Esophagus muscularis mucosa (tissue), 4 donors: ENCODE data around the gene ARMC2. TPM values are rescaled to one million over a fixed set of nuclear protein-coding genes. Genes with fewer than 3 reads are reported as not detected.

Experiments
- DNase-seq: peaks from one replicate; pipeline ENCODE4 v3.0.0-alpha.2; 2017; ENCODE audit errors: extremely low spot score
- H3K27ac ChIP-seq, 4 donors: fragments of 200-600 bp; sonication (generic); replicated peaks in 1 of 4; 1 replicate in 3 of 4; 2 replicates in 1 of 4; pipeline ENCODE4 v1.5.1; 2016 to 2019; ENCODE audit warnings: mild to moderate bottlenecking in 1 of 4
- H3K27me3 ChIP-seq, 4 donors: fragments of 200-600 bp; sonication (generic); one replicate each; pipeline versions ENCODE4 v1.5.1 to v1.6.0; 2016 to 2019
- H3K36me3 ChIP-seq, 4 donors: fragments of 200-600 bp; sonication (generic); one replicate each; pipeline ENCODE4 v1.5.1; 2016 to 2019
- H3K4me1 ChIP-seq, 4 donors: fragments of 200-600 bp; sonication (generic); one replicate each; pipeline ENCODE4 v1.5.1; 2016 to 2019
- H3K4me3 ChIP-seq, 4 donors: fragments of 200-600 bp; sonication (generic); 1 replicate in 2 of 4; 2 replicates in 2 of 4; pipeline ENCODE4 v1.5.1; 2016 to 2019; ENCODE audit warnings: mild to moderate bottlenecking in 4 of 4, moderate library complexity in 1 of 4
- H3K9me3 ChIP-seq, 4 donors: fragments of 200-600 bp; sonication (generic); 1 replicate in 3 of 4; 2 replicates in 1 of 4; pipeline ENCODE4 v1.5.1; 2016 to 2019
- EP300 ChIP-seq: sonication (generic); formaldehyde crosslinking; IDR thresholded peaks from one replicate; pipeline ENCODE4 v1.6.1; 2017; ENCODE audit warnings: antibody characterized with exemption
- POLR2A ChIP-seq: fragments of 450-650 bp; IDR thresholded peaks from one replicate; pipeline ENCODE4 v1.6.1; 2017; ENCODE audit warnings: antibody characterized with exemption, moderate library complexity, mild to moderate bottlenecking, low read depth
- POLR2AphosphoS5 ChIP-seq, 2 donors: sonication (generic); formaldehyde crosslinking; IDR thresholded peaks; one replicate each; pipeline ENCODE4 v1.6.1; 2017; ENCODE audit warnings: antibody characterized with exemption in 2 of 2
- WGBS: methylation state at CpG from one replicate; pipeline ENCODE4 v1.1.5; 2018; 5-methylcytosine and 5-hydroxymethylcytosine counted together
- intact Hi-C: fragments of 100-400 bp; cut with DNase I; formaldehyde crosslinking; loops from one replicate; pipeline ENCODE4 v1.15.1; 2023
- total RNA-seq, 4 donors: library from RNA; depleted of rRNA; stranded (reverse); fragments of >200 nt; gene quantifications; one replicate each; pipeline versions ENCODE4 v1.1.0 to v1.2.1, GENCODE V29; 2016
- TF ChIP-seq, protein P1 (sequence below), 3 experiments: fragments of 200-600 bp in 2 of 3; fragments of 450-650 bp in 1 of 3; sonication (generic) in 2 of 3; IDR thresholded peaks; one replicate each; pipeline ENCODE4 v1.5.1; 2017 to 2019; ENCODE audit warnings: antibody characterized with exemption in 3 of 3, mild to moderate bottlenecking in 2 of 3, moderate library complexity in 1 of 3

The ARMC2 gene
- total RNA-seq, 4 donors from 2014 or later = 2.1 to 5.1 (median 3.2) TPM

DNA sequence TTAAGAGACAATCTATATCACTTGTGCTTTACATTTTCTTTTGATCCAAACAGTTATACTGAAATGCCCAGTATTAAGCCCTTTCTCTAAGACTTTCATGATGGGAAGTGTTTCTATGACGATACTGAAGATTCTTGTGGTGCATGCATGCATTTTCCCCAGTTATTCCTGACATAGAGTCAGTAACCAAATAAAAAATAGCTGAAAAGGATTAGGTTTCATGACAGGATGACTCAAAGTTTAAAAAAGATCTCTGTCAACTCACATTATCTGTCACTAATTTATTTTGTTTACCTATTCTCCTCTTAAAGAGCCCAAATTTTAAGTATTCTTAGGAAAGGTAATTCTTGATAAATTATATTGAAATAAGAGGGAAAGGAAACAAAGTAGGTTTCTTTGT is 148.0 kb downstream of the ARMC2 start:
- peaks cover 9 to 35% (median 17%) of the 10 kb centered on the region in 4 donors for H3K4me1 ChIP-seq
- H3K27me3 ChIP-seq = no peaks in the 10 kb centered on the region
- no peaks in the 10 kb centered on the region for H3K9me3 ChIP-seq
- intact Hi-C loops = no loop called here
- H3K27ac ChIP-seq = no peak overlapping the region
- 90% methylated on average over 1 of the region's 1 CpG for WGBS
- H3K4me3 ChIP-seq = no peak overlapping the region
- no peak for TF ChIP-seq POLR2AphosphoS5 (IDR thresholded peaks at IDR 0.05)
- H3K36me3 ChIP-seq = peaks cover 42 to 97% (median 81%) of the 10 kb centered on the region in 4 donors
- DNase-seq = no peak

DNA sequence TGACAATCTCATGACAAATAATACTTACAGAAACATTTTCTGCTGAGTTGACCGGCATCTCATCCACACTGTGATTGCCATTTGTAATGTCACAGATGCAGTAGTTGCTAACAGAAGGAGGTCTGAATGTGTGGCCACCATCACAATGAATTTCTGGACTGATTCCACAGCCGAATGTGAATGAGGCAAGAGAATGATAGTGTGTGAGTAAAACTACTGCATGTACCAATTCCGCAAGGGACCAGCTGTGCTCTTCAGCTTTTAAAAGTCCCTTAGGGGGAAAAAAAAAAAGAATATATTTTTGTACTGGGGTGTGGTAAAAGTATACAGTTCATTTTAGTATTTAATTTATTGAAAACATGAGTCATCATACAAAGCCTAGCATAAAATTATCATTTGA is 150.3 kb downstream of the ARMC2 start:
- no peak overlapping the region for H3K27ac ChIP-seq
- peaks cover 27 to 77% (median 59%) of the 10 kb centered on the region in 4 donors for H3K36me3 ChIP-seq

DNA sequence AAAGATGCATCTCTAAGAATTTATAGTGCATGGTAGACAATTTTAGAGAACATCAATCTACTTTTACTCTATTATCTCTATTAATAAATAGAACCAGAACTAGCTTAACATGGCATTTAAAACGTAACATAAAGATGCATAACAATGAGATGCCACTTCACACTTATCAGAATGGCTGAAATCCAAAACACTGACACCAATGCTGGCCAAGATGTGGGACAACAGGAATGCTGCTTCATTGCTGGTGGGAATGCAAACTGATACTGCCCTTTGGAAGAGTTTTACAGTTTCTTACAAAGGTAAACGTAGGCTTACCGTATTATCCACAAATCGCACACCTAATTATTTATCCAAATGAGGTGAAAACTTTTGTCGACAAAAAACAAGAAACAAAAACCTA is 151.2 kb downstream of the ARMC2 start:
- peaks cover 42 to 65% (median 49%) of the 10 kb centered on the region in 4 donors for H3K4me1 ChIP-seq
- intact Hi-C loops = no loop called here
- H3K36me3 ChIP-seq = peaks cover 18 to 67% (median 50%) of the 10 kb centered on the region in 4 donors
- WGBS = 97% methylated on average over 5 of the region's 5 CpGs
- no peak for DNase-seq
- no peaks in the 10 kb centered on the region for H3K27me3 ChIP-seq
- H3K9me3 ChIP-seq = no peaks in the 10 kb centered on the region
- no peak overlapping the region for H3K27ac ChIP-seq
- no peak overlapping the region for H3K4me3 ChIP-seq
- TF ChIP-seq, protein P1, sequence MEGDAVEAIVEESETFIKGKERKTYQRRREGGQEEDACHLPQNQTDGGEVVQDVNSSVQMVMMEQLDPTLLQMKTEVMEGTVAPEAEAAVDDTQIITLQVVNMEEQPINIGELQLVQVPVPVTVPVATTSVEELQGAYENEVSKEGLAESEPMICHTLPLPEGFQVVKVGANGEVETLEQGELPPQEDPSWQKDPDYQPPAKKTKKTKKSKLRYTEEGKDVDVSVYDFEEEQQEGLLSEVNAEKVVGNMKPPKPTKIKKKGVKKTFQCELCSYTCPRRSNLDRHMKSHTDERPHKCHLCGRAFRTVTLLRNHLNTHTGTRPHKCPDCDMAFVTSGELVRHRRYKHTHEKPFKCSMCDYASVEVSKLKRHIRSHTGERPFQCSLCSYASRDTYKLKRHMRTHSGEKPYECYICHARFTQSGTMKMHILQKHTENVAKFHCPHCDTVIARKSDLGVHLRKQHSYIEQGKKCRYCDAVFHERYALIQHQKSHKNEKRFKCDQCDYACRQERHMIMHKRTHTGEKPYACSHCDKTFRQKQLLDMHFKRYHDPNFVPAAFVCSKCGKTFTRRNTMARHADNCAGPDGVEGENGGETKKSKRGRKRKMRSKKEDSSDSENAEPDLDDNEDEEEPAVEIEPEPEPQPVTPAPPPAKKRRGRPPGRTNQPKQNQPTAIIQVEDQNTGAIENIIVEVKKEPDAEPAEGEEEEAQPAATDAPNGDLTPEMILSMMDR (IDR thresholded peaks at IDR 0.05) = no peak
- TF ChIP-seq POLR2AphosphoS5 (IDR thresholded peaks at IDR 0.05) (no peak), POLR2A (no peak), EP300 (no peak)

More for the DNA sequence above, 150.3 kb downstream of the ARMC2 start:
- no peaks in the 10 kb centered on the region for H3K27me3 ChIP-seq
- peaks cover 32 to 55% (median 39%) of the 10 kb centered on the region in 4 donors for H3K4me1 ChIP-seq
- intact Hi-C loops = no loop called here
- 83% methylated on average over 3 of the region's 3 CpGs for WGBS
- DNase-seq = no peak
- H3K9me3 ChIP-seq = no peaks in the 10 kb centered on the region
- no peak for TF ChIP-seq EP300
- TF ChIP-seq POLR2AphosphoS5 (IDR thresholded peaks at IDR 0.05) = no peak
- TF ChIP-seq POLR2A = no peak
- TF ChIP-seq, protein P1 (IDR thresholded peaks at IDR 0.05) = no peak
- H3K4me3 ChIP-seq = no peak overlapping the region

DNA sequence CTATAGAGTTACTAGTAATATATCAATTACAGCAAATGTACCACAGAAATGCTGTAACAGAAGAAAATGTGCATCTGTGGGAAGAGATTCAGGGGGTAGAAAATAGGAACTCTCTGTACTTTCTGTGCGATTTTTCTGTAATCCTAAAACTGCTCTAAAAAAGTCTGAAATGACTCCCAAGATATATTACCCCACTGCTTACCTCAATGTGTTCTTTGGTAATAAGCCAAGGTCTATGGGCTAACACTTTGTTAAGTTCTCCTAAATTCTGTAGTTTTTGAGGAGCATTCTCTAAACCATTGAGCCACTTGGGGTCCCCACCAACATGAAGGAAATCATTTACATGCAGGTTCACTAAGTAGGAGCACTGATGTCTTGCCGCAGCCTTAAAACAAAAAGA is 152.1 kb downstream of the ARMC2 start:
- TF ChIP-seq EP300 (no peak), POLR2AphosphoS5 (IDR thresholded peaks at IDR 0.05) (no peak), POLR2A (no peak)
- TF ChIP-seq, protein P1 (IDR thresholded peaks at IDR 0.05) = no peak
- Histone ChIP-seq H3K36me3 (peaks cover 18 to 59% (median 43%) of the 10 kb centered on the region in 4 donors), H3K4me1 (peaks cover 50 to 68% (median 55%) of the 10 kb centered on the region in 4 donors), H3K9me3 (no peaks in the 10 kb centered on the region), H3K27ac (peak overlapping the region in 1 of 4 donors; percentile 15), H3K4me3 (no peak overlapping the region), H3K27me3 (no peaks in the 10 kb centered on the region)
- WGBS = 96% methylated on average over 2 of the region's 2 CpGs
- no peak for DNase-seq
- intact Hi-C loops = loop anchor here (5.0 to 10.0 kb wide), 3 partner anchors 53 to 445 kb away; partner anchors contain the start of gene CD164

DNA sequence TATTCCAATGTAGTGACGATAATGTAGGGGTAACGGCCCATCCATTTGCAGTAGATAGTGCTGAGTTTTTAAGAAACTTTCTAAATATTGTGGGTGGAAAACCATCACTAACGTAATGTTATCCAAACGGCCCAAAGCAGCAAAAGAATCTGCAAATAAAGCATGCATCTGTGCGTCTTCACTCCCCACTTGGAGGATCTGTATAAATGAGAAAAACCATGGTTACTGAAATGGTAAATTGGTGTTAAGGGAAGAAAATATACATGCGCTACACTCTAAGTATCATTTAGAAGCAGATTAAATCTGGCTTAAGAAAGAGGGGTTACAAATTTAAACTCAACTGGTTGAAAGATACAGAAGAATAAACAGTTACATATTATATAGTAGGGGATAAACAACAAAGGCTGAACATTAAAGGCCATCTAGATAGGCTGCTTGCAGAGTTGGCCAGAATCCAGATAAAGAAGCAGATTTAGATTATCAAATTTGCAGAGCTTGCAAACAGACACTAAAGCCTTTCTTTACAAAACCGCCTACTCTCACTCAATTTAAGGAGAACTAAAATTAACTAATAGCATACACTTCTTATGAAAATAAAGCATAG is 153.2 kb downstream of the ARMC2 start:
- TF ChIP-seq, protein P1 (IDR thresholded peaks at IDR 0.05) = no peak
- TF ChIP-seq POLR2A = no peak
- no peak for TF ChIP-seq POLR2AphosphoS5 (IDR thresholded peaks at IDR 0.05)
- TF ChIP-seq EP300 = no peak
- WGBS = 70% methylated on average over 7 of the region's 7 CpGs
- DNase-seq = no peak
- Histone ChIP-seq H3K4me1 (peaks cover 60 to 72% (median 65%) of the 10 kb centered on the region in 4 donors), H3K27me3 (no peaks in the 10 kb centered on the region), H3K4me3 (peak overlapping the region in 3 of 4 donors; percentile 26 to 30 (median 27)), H3K36me3 (peaks cover 18 to 48% (median 35%) of the 10 kb centered on the region in 4 donors), H3K27ac (peak overlapping the region; percentile 73 to 82 (median 74)), H3K9me3 (no peaks in the 10 kb centered on the region)
- intact Hi-C loops = loop anchor here (5.0 to 10.0 kb wide), 3 partner anchors 54 to 447 kb away; partner anchors contain the start of gene CD164
